DND-41 (cell line): Measurements from ENCODE around the gene HADHA.

Experiments
- ATAC-seq: fragments of 200-7000 bp; cut with Tn5 transposase; 3 replicates; pipeline ENCODE4 v1.9.1; 2021; ENCODE audit warnings: low read depth; ENCODE audit not compliant: insufficient read depth
- DNase-seq: peaks from one replicate; pipeline ENCODE4 v3.0.0-alpha.2; 2020
- H2AFZ ChIP-seq: 2 replicates; pipeline ENCODE4 v1.6.0; 2012; ENCODE audit warnings: low read depth, low read length
- H3K27ac ChIP-seq: 2 replicates; pipeline ENCODE4 v1.5.1; 2012; ENCODE audit warnings: low read length, inconsistent platforms
- H3K27me3 ChIP-seq: fragments of 200-600 bp; sonication (generic); 2 replicates; pipeline ENCODE4 v1.6.0; 2012; ENCODE audit warnings: low read length, mild to moderate bottlenecking, inconsistent platforms; ENCODE audit not compliant: insufficient read depth, poor library complexity
- H3K36me3 ChIP-seq: 2 replicates; pipeline ENCODE4 v1.5.1; 2012; ENCODE audit warnings: low read length, inconsistent platforms; ENCODE audit not compliant: insufficient read depth
- H3K4me1 ChIP-seq: 2 replicates; pipeline ENCODE4 v1.5.1; 2012; ENCODE audit warnings: mild to moderate bottlenecking, low read length; ENCODE audit not compliant: insufficient read depth
- H3K4me2 ChIP-seq: 2 replicates; pipeline ENCODE4 v1.6.0; 2012; ENCODE audit warnings: mild to moderate bottlenecking, moderate library complexity, low read length, inconsistent platforms; ENCODE audit not compliant: insufficient read depth
- H3K4me3 ChIP-seq, 2 experiments: fragments of 200-600 bp in 1 of 2; shearing (Covaris generic) in 1 of 2; 2 replicates each; pipeline ENCODE4 v1.5.1; 2012 to 2016; ENCODE audit warnings: inconsistent platforms in 2 of 2, low read length in 2 of 2, mild to moderate bottlenecking in 2 of 2, low read depth in 1 of 2, moderate library complexity in 1 of 2
- H3K79me2 ChIP-seq: 2 replicates; pipeline ENCODE4 v1.6.0; 2012; ENCODE audit warnings: low read length, inconsistent platforms; ENCODE audit not compliant: insufficient read depth
- H3K9ac ChIP-seq: 2 replicates; pipeline ENCODE4 v1.6.0; 2012; ENCODE audit warnings: low read depth, mild to moderate bottlenecking, inconsistent platforms, low read length, moderate library complexity
- H3K9me3 ChIP-seq: 2 replicates; pipeline ENCODE4 v1.5.1; 2012; ENCODE audit warnings: low read length, moderate library complexity, mild to moderate bottlenecking, inconsistent platforms; ENCODE audit not compliant: insufficient read depth, severe bottlenecking
- H4K20me1 ChIP-seq: 2 replicates; pipeline ENCODE4 v1.6.0; 2012; ENCODE audit warnings: low read length; ENCODE audit not compliant: insufficient read depth
- CTCF ChIP-seq: IDR thresholded peaks from 2 replicates; pipeline ENCODE4 v1.5.1; 2012; ENCODE audit warnings: borderline replicate concordance, low read length, moderate library complexity, mild to moderate bottlenecking; ENCODE audit not compliant: poor library complexity, severe bottlenecking; ENCODE audit errors: extremely low read depth
- EZH2 ChIP-seq: IDR thresholded peaks from 3 replicates; pipeline ENCODE4 v1.6.1; 2012; ENCODE audit warnings: borderline replicate concordance, low read depth, mild to moderate bottlenecking, moderate library complexity, low read length, inconsistent platforms; ENCODE audit not compliant: severe bottlenecking

The HADHA gene

GRCh38 chr2:26202981-26203490 lies 41.4 kb downstream of the HADHA start:
- Histone ChIP-seq H3K27me3 (no peaks in the 10 kb centered on the region), H3K4me1 (no peaks in the 10 kb centered on the region), H4K20me1 (no peaks in the 10 kb centered on the region), H3K27ac (no peak overlapping the region), H3K36me3 (peaks cover 83% of the 10 kb centered on the region), H3K9me3 (no peaks in the 10 kb centered on the region), H2AFZ (no peak overlapping the region), H3K9ac (no peak overlapping the region), H3K79me2 (no peaks in the 10 kb centered on the region), H3K4me3 (no peak overlapping the region), H3K4me2 (no peak overlapping the region)
- no peak for DNase-seq
- TF ChIP-seq CTCF (no peak), EZH2 (no peak)
- no peak for ATAC-seq

GRCh38 chr2:26197516-26197915 lies 46.9 kb downstream of the HADHA start:
- H3K4me2 ChIP-seq, result no peak overlapping the region
- no peak overlapping the region for H3K27ac ChIP-seq
- no peaks in the 10 kb centered on the region for H4K20me1 ChIP-seq
- TF ChIP-seq CTCF, result no peak
- TF ChIP-seq EZH2, result no peak
- DNase-seq (no peak), ATAC-seq (no peak)
- H3K79me2 ChIP-seq, result no peaks in the 10 kb centered on the region
- no peaks in the 10 kb centered on the region for H3K9me3 ChIP-seq
- H2AFZ ChIP-seq, result no peak overlapping the region
- H3K27me3 ChIP-seq, result no peaks in the 10 kb centered on the region
- no peak overlapping the region for H3K9ac ChIP-seq
- no peak overlapping the region for H3K4me3 ChIP-seq
- H3K36me3 ChIP-seq, result peaks cover 95% of the 10 kb centered on the region
- H3K4me1 ChIP-seq, result no peaks in the 10 kb centered on the region

GRCh38 chr2:26196683-26197418 lies 47.6 kb downstream of the HADHA start:
- Histone ChIP-seq H3K27ac (no peak overlapping the region), H3K9me3 (no peaks in the 10 kb centered on the region), H3K36me3 (peaks cover 95% of the 10 kb centered on the region), H3K4me3 (no peak overlapping the region), H2AFZ (no peak overlapping the region), H3K4me1 (no peaks in the 10 kb centered on the region), H3K79me2 (no peaks in the 10 kb centered on the region), H3K9ac (no peak overlapping the region), H3K4me2 (no peak overlapping the region), H4K20me1 (no peaks in the 10 kb centered on the region), H3K27me3 (no peaks in the 10 kb centered on the region)
- TF ChIP-seq CTCF (no peak), EZH2 (no peak)
- ATAC-seq, result no peak
- DNase-seq, result no peak
